Transverse colon (tissue), 3 donors: ENCODE data around the gene SPOCK3.

Experiments
- CTCF ChIP-seq, 5 experiments: fragments of 200-600 bp in 3 of 5; fragments of 450-650 bp in 2 of 5; sonication (generic) in 3 of 5; IDR thresholded peaks; 1 replicate in 2 of 5; 2 replicates in 3 of 5; pipeline ENCODE4 v1.5.1; 2016 to 2017; ENCODE audit warnings: antibody characterized with exemption in 5 of 5, inconsistent platforms in 3 of 5, mild to moderate bottlenecking in 2 of 5, moderate library complexity in 1 of 5
- EP300 ChIP-seq: sonication (generic); formaldehyde crosslinking; IDR thresholded peaks from one replicate; pipeline ENCODE4 v1.6.1; 2017; ENCODE audit warnings: antibody characterized with exemption, low read depth
- POLR2A ChIP-seq: fragments of 450-650 bp; IDR thresholded peaks from one replicate; pipeline ENCODE4 v1.6.1; 2016; ENCODE audit warnings: antibody characterized with exemption, mild to moderate bottlenecking, moderate library complexity

- TF ChIP-seq EP300 (no peak), CTCF (IDR thresholded peaks at IDR 0.05) (no peak), POLR2A (no peak)
Measured at GRCh38 chr4:166941629-166942028, 292.7 kb downstream of the SPOCK3 start.
